DND-41 (cell line): ENCODE measurements around the gene PEX12.
"Not testable (repeated sequence)": the region's sequence is repeated elsewhere in the genome, so short reads cannot be mapped to it uniquely, and the experiment has no call there.

Experiments used
- ATAC-seq: fragments of 200-7000 bp; cut with Tn5 transposase; 3 replicates; pipeline ENCODE4 v1.9.1; 2021; ENCODE audit warnings: low read depth; ENCODE audit not compliant: insufficient read depth
- DNase-seq: peaks from one replicate; pipeline ENCODE4 v3.0.0-alpha.2; 2020
- H2AFZ ChIP-seq: 2 replicates; pipeline ENCODE4 v1.6.0; 2012; ENCODE audit warnings: low read depth, low read length
- H3K27ac ChIP-seq: 2 replicates; pipeline ENCODE4 v1.5.1; 2012; ENCODE audit warnings: low read length, inconsistent platforms
- H3K27me3 ChIP-seq: fragments of 200-600 bp; sonication (generic); 2 replicates; pipeline ENCODE4 v1.6.0; 2012; ENCODE audit warnings: low read length, mild to moderate bottlenecking, inconsistent platforms; ENCODE audit not compliant: insufficient read depth, poor library complexity
- H3K36me3 ChIP-seq: 2 replicates; pipeline ENCODE4 v1.5.1; 2012; ENCODE audit warnings: low read length, inconsistent platforms; ENCODE audit not compliant: insufficient read depth
- H3K4me1 ChIP-seq: 2 replicates; pipeline ENCODE4 v1.5.1; 2012; ENCODE audit warnings: mild to moderate bottlenecking, low read length; ENCODE audit not compliant: insufficient read depth
- H3K4me2 ChIP-seq: 2 replicates; pipeline ENCODE4 v1.6.0; 2012; ENCODE audit warnings: mild to moderate bottlenecking, moderate library complexity, low read length, inconsistent platforms; ENCODE audit not compliant: insufficient read depth
- H3K4me3 ChIP-seq, 2 experiments: fragments of 200-600 bp in 1 of 2; shearing (Covaris generic) in 1 of 2; 2 replicates each; pipeline ENCODE4 v1.5.1; 2012 to 2016; ENCODE audit warnings: inconsistent platforms in 2 of 2, low read length in 2 of 2, mild to moderate bottlenecking in 2 of 2, low read depth in 1 of 2, moderate library complexity in 1 of 2
- H3K79me2 ChIP-seq: 2 replicates; pipeline ENCODE4 v1.6.0; 2012; ENCODE audit warnings: low read length, inconsistent platforms; ENCODE audit not compliant: insufficient read depth
- H3K9ac ChIP-seq: 2 replicates; pipeline ENCODE4 v1.6.0; 2012; ENCODE audit warnings: low read depth, mild to moderate bottlenecking, inconsistent platforms, low read length, moderate library complexity
- H3K9me3 ChIP-seq: 2 replicates; pipeline ENCODE4 v1.5.1; 2012; ENCODE audit warnings: low read length, moderate library complexity, mild to moderate bottlenecking, inconsistent platforms; ENCODE audit not compliant: insufficient read depth, severe bottlenecking
- H4K20me1 ChIP-seq: 2 replicates; pipeline ENCODE4 v1.6.0; 2012; ENCODE audit warnings: low read length; ENCODE audit not compliant: insufficient read depth
- EZH2 ChIP-seq: IDR thresholded peaks from 3 replicates; pipeline ENCODE4 v1.6.1; 2012; ENCODE audit warnings: borderline replicate concordance, low read depth, mild to moderate bottlenecking, moderate library complexity, low read length, inconsistent platforms; ENCODE audit not compliant: severe bottlenecking
- TF ChIP-seq, protein P1 (sequence below): IDR thresholded peaks from 2 replicates; pipeline ENCODE4 v1.5.1; 2012; ENCODE audit warnings: borderline replicate concordance, low read length, moderate library complexity, mild to moderate bottlenecking; ENCODE audit not compliant: poor library complexity, severe bottlenecking; ENCODE audit errors: extremely low read depth

PEX12 gene

DNA sequence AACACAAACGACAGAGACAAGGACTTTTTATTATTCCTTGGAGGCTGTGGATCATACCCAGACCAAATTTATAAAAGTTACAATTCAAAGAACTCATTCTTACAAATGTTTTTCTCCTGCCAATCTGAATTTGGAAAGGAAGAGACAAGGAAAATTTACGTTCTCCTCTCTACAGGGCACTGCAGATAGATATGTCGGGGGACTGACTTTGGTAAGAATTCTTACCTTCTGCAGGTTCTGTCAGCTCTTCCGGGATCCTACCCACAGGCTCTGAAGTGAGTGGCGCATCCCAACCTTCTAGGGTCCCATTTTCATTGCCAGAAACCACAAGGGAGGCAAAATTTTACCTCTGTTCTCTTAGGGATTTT is 38.7 kb downstream of the PEX12 start:
- Histone ChIP-seq H3K9ac (peak overlapping the region; percentile 77), H3K4me2 (peak overlapping the region; percentile 67), H3K4me3 (peak overlapping the region in 1 of 2 experiments; percentile 35; a peak in 2 of 4 replicates), H3K79me2 (peaks cover 54% of the 10 kb centered on the region), H3K27ac (peak overlapping the region; percentile 96), H3K27me3 (no peaks in the 10 kb centered on the region), H2AFZ (peak overlapping the region; percentile 54), H3K4me1 (peaks cover 92% of the 10 kb centered on the region), H4K20me1 (no peaks in the 10 kb centered on the region), H3K36me3 (peaks cover 3% of the 10 kb centered on the region; the same call in 1 of the 2 replicates), H3K9me3 (no peaks in the 10 kb centered on the region)
- ATAC-seq, result no peak
- DNase-seq, result peak; percentile 22
- TF ChIP-seq EZH2, result no peak
- TF ChIP-seq, protein P1, sequence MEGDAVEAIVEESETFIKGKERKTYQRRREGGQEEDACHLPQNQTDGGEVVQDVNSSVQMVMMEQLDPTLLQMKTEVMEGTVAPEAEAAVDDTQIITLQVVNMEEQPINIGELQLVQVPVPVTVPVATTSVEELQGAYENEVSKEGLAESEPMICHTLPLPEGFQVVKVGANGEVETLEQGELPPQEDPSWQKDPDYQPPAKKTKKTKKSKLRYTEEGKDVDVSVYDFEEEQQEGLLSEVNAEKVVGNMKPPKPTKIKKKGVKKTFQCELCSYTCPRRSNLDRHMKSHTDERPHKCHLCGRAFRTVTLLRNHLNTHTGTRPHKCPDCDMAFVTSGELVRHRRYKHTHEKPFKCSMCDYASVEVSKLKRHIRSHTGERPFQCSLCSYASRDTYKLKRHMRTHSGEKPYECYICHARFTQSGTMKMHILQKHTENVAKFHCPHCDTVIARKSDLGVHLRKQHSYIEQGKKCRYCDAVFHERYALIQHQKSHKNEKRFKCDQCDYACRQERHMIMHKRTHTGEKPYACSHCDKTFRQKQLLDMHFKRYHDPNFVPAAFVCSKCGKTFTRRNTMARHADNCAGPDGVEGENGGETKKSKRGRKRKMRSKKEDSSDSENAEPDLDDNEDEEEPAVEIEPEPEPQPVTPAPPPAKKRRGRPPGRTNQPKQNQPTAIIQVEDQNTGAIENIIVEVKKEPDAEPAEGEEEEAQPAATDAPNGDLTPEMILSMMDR, result no peak

- peaks cover 95% of the 10 kb centered on the region for H3K4me1 ChIP-seq
- H2AFZ ChIP-seq, result 0 out of 2 replicates have a peak within 1 kb of the TSS, but pooled peaks have one; percentile 9
- no peaks in the 10 kb centered on the region for H3K9me3 ChIP-seq
- TF ChIP-seq, protein P1, result no peak
- TF ChIP-seq EZH2, result no peak
- DNase-seq, result peak; percentile 83
- peaks cover 8% of the 10 kb centered on the region for H4K20me1 ChIP-seq
- H3K4me3 ChIP-seq, result peak within 1 kb of the TSS; percentile 26 to 58
- peak within 1 kb of the TSS; percentile 67 for H3K4me2 ChIP-seq
- ATAC-seq, result peak; percentile 69
- peak within 1 kb of the TSS; percentile 96 for H3K27ac ChIP-seq
- H3K79me2 ChIP-seq, result peaks cover 74% of the 10 kb centered on the region
- no peaks in the 10 kb centered on the region for H3K27me3 ChIP-seq
- peaks cover 3% of the 10 kb centered on the region; the same call in 1 of the 2 replicates for H3K36me3 ChIP-seq
- H3K9ac ChIP-seq, result peak within 1 kb of the TSS; percentile 77
These were observed 40.7 kb downstream of the PEX12 start, which contains the start of gene SLFN12L for GRCh38 chr17:35537601-35538141. SLFN12L (minus strand) TSS chr17:35537678; CDS start chr17:35522364, 15,314 bp downstream.

DNA sequence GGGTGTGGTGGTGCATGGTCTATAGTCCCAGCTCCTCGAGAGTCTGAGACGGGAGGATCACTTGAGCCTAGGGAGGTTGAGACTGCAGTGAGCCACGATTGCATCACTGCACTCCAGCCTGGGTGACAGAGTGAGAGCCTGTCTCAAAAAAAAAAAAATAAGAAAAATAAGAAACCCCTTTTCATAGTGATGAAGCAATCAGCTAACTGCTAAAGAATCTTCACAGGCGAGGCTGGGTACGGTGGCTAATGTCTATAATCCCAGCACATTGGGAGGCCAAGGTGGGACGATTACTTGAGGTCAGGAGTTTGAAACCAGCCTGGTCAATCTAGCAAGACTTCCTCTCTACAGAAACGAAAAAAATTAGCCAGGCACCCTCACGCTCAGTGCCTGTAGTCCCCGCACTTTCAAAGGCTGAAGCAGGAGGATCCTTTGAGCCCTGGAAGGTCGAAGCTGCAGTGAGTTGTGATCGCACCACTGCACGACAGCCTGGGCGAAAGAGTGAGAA is 41.7 kb downstream of the PEX12 start:
- DNase-seq (peak; percentile 58), ATAC-seq (peak; percentile 17)
- H3K4me1 ChIP-seq, result peaks cover 95% of the 10 kb centered on the region
- peak overlapping the region; percentile 26 to 58 for H3K4me3 ChIP-seq
- 0 out of 2 replicates have a peak overlapping the region, but pooled peaks have one; percentile 6 for H2AFZ ChIP-seq
- H3K4me2 ChIP-seq, result peak overlapping the region; percentile 67
- peaks cover 3% of the 10 kb centered on the region; the same call in 1 of the 2 replicates for H3K36me3 ChIP-seq
- H3K9ac ChIP-seq, result peak overlapping the region; percentile 77
- H3K27ac ChIP-seq, result peak overlapping the region; percentile 96
- peaks cover 79% of the 10 kb centered on the region for H3K79me2 ChIP-seq
- no peaks in the 10 kb centered on the region for H3K9me3 ChIP-seq
- no peaks in the 10 kb centered on the region for H3K27me3 ChIP-seq
- TF ChIP-seq EZH2, result no peak
- TF ChIP-seq, protein P1, result no peak
- peaks cover 11% of the 10 kb centered on the region for H4K20me1 ChIP-seq

DNA sequence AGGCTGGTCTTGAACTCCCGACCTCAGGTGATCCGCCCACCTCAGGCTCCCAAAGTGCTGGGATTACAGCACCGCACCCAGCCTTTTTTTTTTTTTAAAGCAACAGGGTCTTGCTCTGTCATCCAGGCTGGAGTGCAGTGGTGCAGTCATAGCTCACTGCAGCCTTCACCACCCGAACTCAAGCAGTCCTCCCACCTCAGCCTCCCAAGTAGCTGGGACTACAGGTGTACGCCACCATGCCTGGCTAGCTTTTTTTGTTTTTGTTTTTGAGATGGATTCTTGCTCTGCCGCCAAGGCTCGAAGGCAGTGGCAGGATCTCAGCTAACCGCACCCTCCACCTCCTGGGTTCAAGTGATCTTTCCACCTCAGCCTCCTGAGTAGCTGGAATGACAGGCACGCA is 43.0 kb downstream of the PEX12 start:
- H3K4me3 ChIP-seq, result peak overlapping the region; percentile 26 to 58; a peak in 3 of 4 replicates
- H3K4me1 ChIP-seq, result peaks cover 95% of the 10 kb centered on the region
- not testable (repeated sequence) for ATAC-seq, H3K9me3 ChIP-seq, H2AFZ ChIP-seq, H3K36me3 ChIP-seq, H3K27me3 ChIP-seq
- DNase-seq, result peak; percentile 53
- H3K79me2 ChIP-seq, result peaks cover 85% of the 10 kb centered on the region
- H4K20me1 ChIP-seq, result peaks cover 14% of the 10 kb centered on the region
- H3K4me2 ChIP-seq, result peak overlapping the region; percentile 67
- H3K9ac ChIP-seq, result peak overlapping the region; percentile 77
- peak overlapping the region; percentile 96 for H3K27ac ChIP-seq
